ENCODE data around the gene USH2A.

Gene USH2A

GRCh38 chr1:216422821-216423520 lies at the start of gene USH2A:
Gene USH2A, minus strand, starts transcription at chr1:216423448. Its CDS starts 1,112 bp downstream, at chr1:216422336.
- DNase-seq (ENCODE audit: low spot score) = peak; percentile 78

GRCh38 chr1:216466162-216466801 lies 43.0 kb upstream of the USH2A start:
- DNase-seq (ENCODE audit: low spot score) = no peak

- no peak for DNase-seq (ENCODE audit: low spot score)
Observed at GRCh38 chr1:216464489-216464888, 41.2 kb upstream of the USH2A start.

GRCh38 chr1:216462066-216462775 lies 39.0 kb upstream of the USH2A start:
- DNase-seq (ENCODE audit: low spot score) = no peak

GRCh38 chr1:216461466-216461865 lies 38.2 kb upstream of the USH2A start:
- no peak for DNase-seq (ENCODE audit: low spot score)

GRCh38 chr1:216459651-216460207 lies 36.5 kb upstream of the USH2A start:
- DNase-seq (ENCODE audit: low spot score) = no peak

- no peak for DNase-seq (ENCODE audit: low spot score)
Observed at GRCh38 chr1:216458812-216459211, 35.6 kb upstream of the USH2A start.

GRCh38 chr1:216457356-216457755 lies 34.1 kb upstream of the USH2A start:
- no peak for DNase-seq (ENCODE audit: low spot score)

- DNase-seq (ENCODE audit: low spot score) = no peak
Observed at GRCh38 chr1:216456682-216457081, 33.4 kb upstream of the USH2A start.

GRCh38 chr1:216453777-216454176 lies 30.5 kb upstream of the USH2A start:
- DNase-seq (ENCODE audit: low spot score) = no peak

GRCh38 chr1:216450227-216450626 lies 27.0 kb upstream of the USH2A start:
- no peak for DNase-seq (ENCODE audit: low spot score)

GRCh38 chr1:216448011-216448510 lies 24.8 kb upstream of the USH2A start:
- DNase-seq (ENCODE audit: low spot score) = no peak

GRCh38 chr1:216437603-216438002 lies 14.4 kb upstream of the USH2A start:
- DNase-seq (ENCODE audit: low spot score) = no peak

- no peak for DNase-seq (ENCODE audit: low spot score)
Observed at GRCh38 chr1:216434232-216434631, 11.0 kb upstream of the USH2A start.

- no peak for DNase-seq (ENCODE audit: low spot score)
Observed at GRCh38 chr1:216433175-216433574, 9.9 kb upstream of the USH2A start.

- no peak for DNase-seq (ENCODE audit: low spot score)
Observed at GRCh38 chr1:216430744-216431143, 7.5 kb upstream of the USH2A start.

GRCh38 chr1:216425577-216425976 lies 2.3 kb upstream of the USH2A start:
- peak; percentile 57 for DNase-seq (ENCODE audit: low spot score)

GRCh38 chr1:216420746-216421145 lies 2.5 kb downstream of the USH2A start:
- DNase-seq (ENCODE audit: low spot score) = no peak

- no peak for DNase-seq (ENCODE audit: low spot score)
Observed at GRCh38 chr1:216420263-216420662, 3.0 kb downstream of the USH2A start.

GRCh38 chr1:216416488-216416887 lies 6.8 kb downstream of the USH2A start:
- DNase-seq (ENCODE audit: low spot score) = no peak

- no peak for DNase-seq (ENCODE audit: low spot score)
Observed at GRCh38 chr1:216410026-216410425, 13.2 kb downstream of the USH2A start.

GRCh38 chr1:216390956-216391355 lies 32.3 kb downstream of the USH2A start:
- DNase-seq (ENCODE audit: low spot score) = no peak

GRCh38 chr1:216389774-216390173 lies 33.5 kb downstream of the USH2A start:
- DNase-seq (ENCODE audit: low spot score) = no peak

All from D341Med (cell line).